Gastrocnemius medialis (tissue), 4 donors: ENCODE data around the gene DNAJB6. TPM values are rescaled to one million over a fixed set of nuclear protein-coding genes. Genes with fewer than 3 reads are reported as not detected.
A peak's percentile ranks its signal among the peaks of the same experiment; 100 is the strongest.

ENCODE experiments used
- ATAC-seq, 2 donors: fragments of 150-250 bp; one replicate each; pipeline ENCODE4 v1.9.1; 2016
- DNase-seq, 2 donors: peaks; one replicate each; pipeline ENCODE4 v3.0.0-alpha.2; 2019
- H3K27ac ChIP-seq, 4 donors: fragments of 200-600 bp; sonication (generic); 1 replicate in 1 of 4; 2 replicates in 3 of 4; pipeline ENCODE4 v1.5.1; 2016 to 2018; ENCODE audit warnings: mild to moderate bottlenecking in 2 of 4, moderate library complexity in 1 of 4
- H3K27me3 ChIP-seq, 3 donors: fragments of 200-600 bp; sonication (generic) in 2 of 3; 1 replicate in 1 of 3; 2 replicates in 2 of 3; pipeline versions ENCODE4 v1.5.1 to v1.6.0; 2016 to 2019; ENCODE audit warnings: mild to moderate bottlenecking in 1 of 3, moderate library complexity in 1 of 3
- H3K36me3 ChIP-seq, 2 donors: fragments of 200-600 bp; sonication (generic) in 1 of 2; one replicate each; pipeline ENCODE4 v1.5.1; 2017 to 2018
- H3K4me1 ChIP-seq, 2 donors: fragments of 200-600 bp; sonication (generic) in 1 of 2; one replicate each; pipeline ENCODE4 v1.5.1; 2016 to 2017; ENCODE audit warnings: mild to moderate bottlenecking in 2 of 2
- H3K4me3 ChIP-seq, 4 donors: fragments of 200-600 bp; sonication (generic) in 3 of 4; 1 replicate in 1 of 4; 2 replicates in 3 of 4; pipeline ENCODE4 v1.5.1; 2016 to 2019; ENCODE audit warnings: mild to moderate bottlenecking in 2 of 4
- H3K9me3 ChIP-seq, 3 donors: fragments of 200-600 bp; sonication (generic) in 2 of 3; 1 replicate in 1 of 3; 2 replicates in 2 of 3; pipeline ENCODE4 v1.5.1; 2016 to 2019
- CTCF ChIP-seq, 5 experiments: fragments of 450-650 bp in 3 of 5; fragments of 200-600 bp in 2 of 5; sonication (generic) in 2 of 5; IDR thresholded peaks in 4 of 5; conservative IDR thresholded peaks in 1 of 5; 1 replicate in 4 of 5; 2 replicates in 1 of 5; pipeline ENCODE4 v1.5.1; 2016 to 2019; ENCODE audit warnings: antibody characterized with exemption in 5 of 5, mild to moderate bottlenecking in 3 of 5, moderate library complexity in 3 of 5
- POLR2A ChIP-seq, 2 donors: fragments of 450-650 bp; IDR thresholded peaks; one replicate each; pipeline ENCODE4 v1.6.1; 2017; ENCODE audit warnings: antibody characterized with exemption in 2 of 2, mild to moderate bottlenecking in 2 of 2, moderate library complexity in 2 of 2
- in situ Hi-C, 4 donors: fragments of 200-750 bp; cut with MboI; loops; one replicate each; pipeline versions ENCODE4 v1.15.0 to v1.8.0; 2017; ENCODE audit warnings: low sequenced_read_pairs in 4 of 4
- intact Hi-C: fragments of 100-400 bp; cut with DNase I; formaldehyde crosslinking; loops from one replicate; pipeline ENCODE4 v1.15.1; 2023; ENCODE audit warnings: low total_unique reads
- total RNA-seq, 4 donors: library from RNA; depleted of rRNA; stranded (reverse); fragments of >200 nt; gene quantifications; one replicate each; pipeline versions ENCODE4 v1.1.0 to v1.2.3, GENCODE V29; 2016

DNAJB6 gene
- total RNA-seq, 4 donors from 2014 or later, result 130 to 269 (median 188) TPM

DNA sequence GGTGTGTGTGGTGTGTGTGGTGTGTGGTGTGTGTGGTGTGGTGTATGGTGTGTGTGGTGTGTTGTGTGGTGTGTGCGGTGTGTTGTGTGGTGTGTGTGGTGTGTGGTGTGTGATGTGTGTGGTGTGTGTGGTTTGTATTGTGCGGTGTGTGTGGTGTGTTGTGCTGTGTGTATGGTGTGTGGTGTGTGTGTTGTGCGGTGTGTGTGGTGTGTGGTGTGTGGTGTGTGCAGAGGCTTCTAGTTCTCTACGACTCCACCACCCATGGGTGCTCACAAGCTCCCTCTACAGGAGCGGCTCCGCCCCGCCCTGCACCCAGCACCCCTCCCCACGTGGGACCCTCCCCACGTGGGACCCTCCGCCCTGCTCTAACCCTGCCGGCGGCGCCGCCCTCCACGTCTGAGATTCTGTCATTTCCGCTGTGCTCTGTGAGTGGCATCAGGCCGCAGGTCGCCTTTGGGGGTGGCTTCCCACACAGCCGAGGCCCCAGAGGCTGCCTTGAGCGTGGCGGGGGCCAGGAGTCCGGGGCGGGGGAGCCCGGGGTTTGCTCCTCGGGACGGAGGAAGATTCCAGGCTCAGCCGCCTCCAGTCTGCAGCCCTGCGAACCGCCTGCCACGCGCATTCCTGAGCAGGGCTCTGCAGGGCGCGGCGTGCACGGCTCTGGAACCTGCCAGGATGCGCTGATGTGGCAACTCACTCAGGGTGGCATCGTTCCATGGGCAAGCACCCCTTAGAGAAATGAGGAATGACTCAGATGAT is 37.0 kb upstream of the DNAJB6 start:
- Histone ChIP-seq H3K27me3 (peaks cover 0 to 3% (median 0%) of the 10 kb centered on the region in 3 donors), H3K36me3 (no peaks in the 10 kb centered on the region), H3K9me3 (no peaks in the 10 kb centered on the region), H3K27ac (no peak overlapping the region), H3K4me3 (peak overlapping the region; percentile 13 to 32 (median 26)), H3K4me1 (no peaks in the 10 kb centered on the region)
- DNase-seq (no peak), ATAC-seq (no peak)
- no peak for TF ChIP-seq POLR2A (IDR thresholded peaks at IDR 0.05)
- TF ChIP-seq CTCF (IDR thresholded peaks at IDR 0.05 in 4 of 5, conservative IDR thresholded peaks at IDR 0.05 in 1 of 5), result no peak
- intact Hi-C loops (no loop called here), in situ Hi-C loops (no loop called here)

- H3K27ac ChIP-seq, result no peak overlapping the region
- intact Hi-C loops (no loop called here), in situ Hi-C loops (no loop called here)
- no peaks in the 10 kb centered on the region for H3K4me1 ChIP-seq
- TF ChIP-seq CTCF (IDR thresholded peaks at IDR 0.05 in 4 of 5, conservative IDR thresholded peaks at IDR 0.05 in 1 of 5), result no peak
- TF ChIP-seq POLR2A (IDR thresholded peaks at IDR 0.05), result no peak
- ATAC-seq, result no peak
- peak overlapping the region; percentile 13 to 32 (median 26) for H3K4me3 ChIP-seq
- no peak for DNase-seq
- H3K9me3 ChIP-seq, result no peaks in the 10 kb centered on the region
- peaks cover 0 to 3% (median 0%) of the 10 kb centered on the region in 3 donors for H3K27me3 ChIP-seq
- H3K36me3 ChIP-seq, result no peaks in the 10 kb centered on the region
These were observed 36.4 kb upstream of the DNAJB6 start for GRCh38 chr7:157300369-157300825.

DNA sequence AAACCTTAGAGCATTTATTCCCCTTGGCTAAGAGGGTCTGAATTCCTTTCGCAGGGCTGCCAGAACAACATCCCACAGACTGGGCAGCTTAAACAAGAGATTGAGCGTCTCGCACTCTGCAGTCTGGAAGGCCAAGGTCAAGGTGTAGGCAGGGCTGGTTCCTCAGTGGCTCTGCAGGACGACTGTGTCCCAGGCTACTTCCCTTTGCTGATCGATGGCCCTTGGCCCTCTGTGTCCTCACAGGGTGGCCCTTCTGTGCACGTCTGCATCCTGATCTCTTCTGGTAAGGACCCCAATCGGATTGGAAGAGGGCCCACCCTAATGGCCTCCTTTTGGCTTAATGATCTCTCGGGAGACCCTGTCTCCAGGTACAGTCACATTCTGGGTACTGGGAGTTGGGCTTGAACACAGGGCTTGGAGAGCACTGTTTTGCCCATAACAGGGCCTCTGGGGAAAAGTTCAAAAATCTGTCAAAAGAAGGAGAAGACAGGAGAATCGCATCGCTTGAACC is 35.1 kb upstream of the DNAJB6 start:
- H3K36me3 ChIP-seq, result no peaks in the 10 kb centered on the region
- no peak for ATAC-seq
- in situ Hi-C loops, result no loop called here
- H3K27ac ChIP-seq, result no peak overlapping the region
- H3K27me3 ChIP-seq, result peaks cover 0 to 3% (median 0%) of the 10 kb centered on the region in 3 donors
- DNase-seq, result no peak
- H3K4me3 ChIP-seq, result no peak overlapping the region
- no peak for TF ChIP-seq CTCF (IDR thresholded peaks at IDR 0.05 in 4 of 5, conservative IDR thresholded peaks at IDR 0.05 in 1 of 5)
- no peak for TF ChIP-seq POLR2A (IDR thresholded peaks at IDR 0.05)
- no peaks in the 10 kb centered on the region for H3K4me1 ChIP-seq
- H3K9me3 ChIP-seq, result no peaks in the 10 kb centered on the region
- intact Hi-C loops, result no loop called here

- Histone ChIP-seq H3K4me3 (no peak overlapping the region), H3K9me3 (no peaks in the 10 kb centered on the region), H3K4me1 (no peaks in the 10 kb centered on the region), H3K36me3 (no peaks in the 10 kb centered on the region), H3K27me3 (no peaks in the 10 kb centered on the region), H3K27ac (no peak overlapping the region)
- DNase-seq (no peak), ATAC-seq (no peak)
- intact Hi-C loops (no loop called here), in situ Hi-C loops (no loop called here)
- TF ChIP-seq POLR2A (IDR thresholded peaks at IDR 0.05), result no peak
- no peak for TF ChIP-seq CTCF (IDR thresholded peaks at IDR 0.05 in 4 of 5, conservative IDR thresholded peaks at IDR 0.05 in 1 of 5)
These were observed 29.7 kb upstream of the DNAJB6 start for GRCh38 chr7:157306846-157307838.
